Coronary artery (tissue), 2 donors: ENCODE measurements around the gene PHF2.

Source experiments
- DNase-seq: peaks from one replicate; pipeline ENCODE4 v3.0.0-alpha.2; 2017; ENCODE audit warnings: low spot score
- H3K27ac ChIP-seq, 2 donors: fragments of 200-600 bp; sonication (generic); one replicate each; pipeline ENCODE4 v1.5.1; 2016 to 2019
- H3K4me3 ChIP-seq: fragments of 200-600 bp; sonication (generic); 2 replicates; pipeline ENCODE4 v1.5.1; 2016; ENCODE audit warnings: mild to moderate bottlenecking, moderate library complexity
- CTCF ChIP-seq: fragments of 200-600 bp; sonication (generic); IDR thresholded peaks from one replicate; pipeline ENCODE4 v1.5.1; 2019; ENCODE audit warnings: antibody characterized with exemption

Gene PHF2

GRCh38 chr9:93567271-93567959 lies 9.0 kb upstream of the PHF2 start:
- no peak for TF ChIP-seq CTCF
- DNase-seq: peak; percentile 76
- H3K4me3 ChIP-seq: peak overlapping the region; percentile 75
- H3K27ac ChIP-seq: peak overlapping the region; percentile 91 to 97

- Histone ChIP-seq H3K27ac (no peak overlapping the region), H3K4me3 (no peak overlapping the region)
- TF ChIP-seq CTCF: no peak
- DNase-seq: peak; percentile 56
Observed at GRCh38 chr9:93568169-93568568, 8.2 kb upstream of the PHF2 start.

- DNase-seq: no peak
- no peak overlapping the region for H3K27ac ChIP-seq
- H3K4me3 ChIP-seq: no peak overlapping the region
- TF ChIP-seq CTCF: no peak
Observed at GRCh38 chr9:93569621-93570174, 6.7 kb upstream of the PHF2 start.

- DNase-seq: no peak
- Histone ChIP-seq H3K27ac (no peak overlapping the region), H3K4me3 (no peak overlapping the region)
- no peak for TF ChIP-seq CTCF
Observed at GRCh38 chr9:93572221-93572620, 4.2 kb upstream of the PHF2 start.

- H3K27ac ChIP-seq: no peak overlapping the region
- no peak overlapping the region for H3K4me3 ChIP-seq
- DNase-seq: peak; percentile 63
- TF ChIP-seq CTCF: no peak
Observed at GRCh38 chr9:93572636-93573515, 3.5 kb upstream of the PHF2 start.

- peak; percentile 63 for DNase-seq
- Histone ChIP-seq H3K4me3 (no peak overlapping the region), H3K27ac (no peak overlapping the region)
- no peak for TF ChIP-seq CTCF
Observed at GRCh38 chr9:93573516-93573828, 2.9 kb upstream of the PHF2 start.
